ENCODE results near the gene KCNJ14. TPM values are rescaled to one million over a fixed set of nuclear protein-coding genes. Genes with fewer than 3 reads are reported as not detected.
A peak's percentile ranks its signal among the peaks of the same experiment; 100 is the strongest.

The KCNJ14 gene
- total and polyA plus RNA-seq, 2 experiments from 2014 or later: 0.81 to 0.94 TPM

DNA sequence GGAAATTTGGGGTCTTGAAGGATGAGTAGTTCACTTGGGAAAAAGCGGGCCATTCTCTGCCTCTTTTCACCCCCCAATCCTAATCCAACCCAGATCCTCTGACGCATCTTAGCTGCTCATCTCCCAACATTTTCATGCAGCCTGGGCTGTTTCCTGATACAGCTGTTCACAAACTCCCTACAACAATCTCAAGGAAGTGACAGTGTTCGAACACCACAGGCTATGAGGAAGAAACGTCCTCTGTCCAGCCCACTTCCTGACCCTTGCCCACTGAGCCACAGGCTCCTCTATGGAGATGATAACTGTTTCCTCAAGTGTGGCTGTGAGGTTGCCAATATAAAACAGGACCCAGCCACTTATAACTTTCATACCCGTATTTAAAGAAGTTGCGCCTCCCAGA, 40.0 kb downstream of the KCNJ14 start:
- Histone ChIP-seq H3K27me3 (ENCODE audit: insufficient read depth) (0 out of 2 replicates have a peak, but pooled peaks cover 2% of the 10 kb centered on the region), H3K4me2 (no peak overlapping the region), H3K9me2 (ENCODE audit: insufficient read depth) (no peaks in the 10 kb centered on the region), H4K20me1 (replicated peaks; ENCODE audit: insufficient read depth) (no peaks in the 10 kb centered on the region; the same call in 1 of the 2 replicates), H3K4me1 (ENCODE audit: insufficient read depth) (peaks cover 19% of the 10 kb centered on the region), H3F3A (replicated peaks; ENCODE audit: low read depth) (peaks cover 27% of the 10 kb centered on the region), H3K79me2 (replicated peaks; ENCODE audit: insufficient read depth) (no peaks in the 10 kb centered on the region), H3K4me3 (no peak overlapping the region), H3K27ac (ENCODE audit: low read depth) (no peak overlapping the region), H3K36me3 (ENCODE audit: insufficient read depth) (no peaks in the 10 kb centered on the region), H2AFZ (no peak overlapping the region)
- H3K27me3 Mint-ChIP-seq (ENCODE audit: insufficient read depth, low read depth, poor library complexity): peaks cover 18% of the 10 kb centered on the region
- H3K36me3 Mint-ChIP-seq (ENCODE audit: low read depth): no peaks in the 10 kb centered on the region; the same call in 1 of the 3 replicates
- H3K4me3 Mint-ChIP-seq: peak overlapping the region; percentile 19; the same call in 2 of the 3 replicates
- peaks cover 27% of the 10 kb centered on the region for H3K4me1 Mint-ChIP-seq
- no peak overlapping the region for H3K27ac Mint-ChIP-seq
- TF ChIP-seq EZH2 (IDR thresholded peaks at IDR 0.05; ENCODE audit: low read depth, unreplicated experiment): no peak
- TF ChIP-seq ETS1 (IDR thresholded peaks at IDR 0.05): no peak
- TF ChIP-seq JUNB (IDR thresholded peaks at IDR 0.05; ENCODE audit: unreplicated experiment): no peak
- no peak for TF ChIP-seq REST (IDR thresholded peaks at IDR 0.05; ENCODE audit: unreplicated experiment)
- ATAC-seq (no peak), DNase-seq (ENCODE audit: low spot score) (no peak)
- H3K9me3 Mint-ChIP-seq: no peaks in the 10 kb centered on the region; the same call in 2 of the 3 replicates

- Histone ChIP-seq H3K36me3 (ENCODE audit: insufficient read depth) (no peaks in the 10 kb centered on the region), H2AFZ (no peak overlapping the region), H3K79me2 (replicated peaks; ENCODE audit: insufficient read depth) (no peaks in the 10 kb centered on the region), H3K9me2 (ENCODE audit: insufficient read depth) (no peaks in the 10 kb centered on the region), H3K27me3 (ENCODE audit: insufficient read depth) (0 out of 2 replicates have a peak, but pooled peaks cover 2% of the 10 kb centered on the region), H3K27ac (ENCODE audit: low read depth) (no peak overlapping the region), H3F3A (replicated peaks; ENCODE audit: low read depth) (peaks cover 20% of the 10 kb centered on the region), H3K4me1 (ENCODE audit: insufficient read depth) (peaks cover 10% of the 10 kb centered on the region; the same call in 1 of the 2 replicates), H3K4me2 (no peak overlapping the region), H4K20me1 (replicated peaks; ENCODE audit: insufficient read depth) (no peaks in the 10 kb centered on the region; the same call in 1 of the 2 replicates), H3K4me3 (no peak overlapping the region)
- Mint-ChIP-seq H3K9me3 (no peaks in the 10 kb centered on the region; the same call in 2 of the 3 replicates), H3K4me3 (no peak overlapping the region), H3K4me1 (peaks cover 18% of the 10 kb centered on the region), H3K27ac (no peak overlapping the region), H3K36me3 (ENCODE audit: low read depth) (no peaks in the 10 kb centered on the region; the same call in 1 of the 3 replicates), H3K27me3 (ENCODE audit: insufficient read depth, low read depth, poor library complexity) (peaks cover 18% of the 10 kb centered on the region)
- ATAC-seq (no peak), DNase-seq (ENCODE audit: low spot score) (peak; percentile 6)
- TF ChIP-seq ZNF462 (CRISPR knock-in tag; IDR thresholded peaks at IDR 0.05) (no peak), EZH2phosphoT487 (IDR thresholded peaks at IDR 0.05; ENCODE audit: unreplicated experiment) (no peak), ZNF114 (CRISPR knock-in tag; IDR thresholded peaks at IDR 0.05) (no peak), STAT1 (IDR thresholded peaks at IDR 0.05; ENCODE audit: unreplicated experiment) (no peak), NANOG (IDR thresholded peaks at IDR 0.05; ENCODE audit: borderline replicate concordance) (no peak), ZNF331 (CRISPR knock-in tag; IDR thresholded peaks at IDR 0.05; ENCODE audit: low read depth) (no peak), EZH2 (IDR thresholded peaks at IDR 0.05; ENCODE audit: low read depth, unreplicated experiment) (no peak), JUNB (IDR thresholded peaks at IDR 0.05; ENCODE audit: unreplicated experiment) (no peak)
Measured at GRCh38 chr19:48496959-48497727, 41.8 kb downstream of the KCNJ14 start.

All from GM23338 (cell line).